ENCODE measurements around the gene SLC9C2.

The SLC9C2 gene

GRCh38 chr1:173555651-173556305 is 47.1 kb downstream of the SLC9C2 start:
- DNase-seq (ENCODE audit: extremely low read depth, low read depth) = no peak
- no peak for TF ChIP-seq CTCF (IDR thresholded peaks at IDR 0.05; ENCODE audit: low read depth, low read length)

GRCh38 chr1:173554541-173555250 is 48.2 kb downstream of the SLC9C2 start:
- TF ChIP-seq CTCF (IDR thresholded peaks at IDR 0.05; ENCODE audit: low read depth, low read length) = no peak
- DNase-seq (ENCODE audit: extremely low read depth, low read depth) = no peak

GRCh38 chr1:173554089-173554488 is 48.8 kb downstream of the SLC9C2 start:
- no peak for TF ChIP-seq CTCF (IDR thresholded peaks at IDR 0.05; ENCODE audit: low read depth, low read length)

GRCh38 chr1:173553312-173553711 is 49.6 kb downstream of the SLC9C2 start:
- no peak for TF ChIP-seq CTCF (IDR thresholded peaks at IDR 0.05; ENCODE audit: low read depth, low read length)
- DNase-seq (ENCODE audit: extremely low read depth, low read depth) = no peak

More at GRCh38 chr1:173554089-173554488, 48.8 kb downstream of the SLC9C2 start:
- no peak for DNase-seq (ENCODE audit: extremely low read depth, low read depth)

GRCh38 chr1:173551699-173552098 is 51.2 kb downstream of the SLC9C2 start:
- TF ChIP-seq CTCF (IDR thresholded peaks at IDR 0.05; ENCODE audit: low read depth, low read length) = no peak

GRCh38 chr1:173549813-173550212 is 53.1 kb downstream of the SLC9C2 start:
- TF ChIP-seq CTCF (IDR thresholded peaks at IDR 0.05; ENCODE audit: low read depth, low read length) = no peak
- DNase-seq (ENCODE audit: extremely low read depth, low read depth) = no peak

More at GRCh38 chr1:173551699-173552098, 51.2 kb downstream of the SLC9C2 start:
- no peak for DNase-seq (ENCODE audit: extremely low read depth, low read depth)

- DNase-seq (ENCODE audit: extremely low read depth, low read depth) = no peak
- TF ChIP-seq CTCF (IDR thresholded peaks at IDR 0.05; ENCODE audit: low read depth, low read length) = no peak
These were observed 57.2 kb downstream of the SLC9C2 start for GRCh38 chr1:173545688-173546087.

All from AG09319 (cell line).